Measurements from ENCODE around the gene ZBTB45. TPM values are rescaled to one million over a fixed set of nuclear protein-coding genes. Genes with fewer than 3 reads are reported as not detected.

Gene ZBTB45
- total and polyA plus RNA-seq, 3 donors from 2014 or later: 6.9 to 15.1 (median 14.0) TPM

- peaks cover 28% of the 10 kb centered on the region for H3K4me1 ChIP-seq
- H3K9me3 ChIP-seq: no peaks in the 10 kb centered on the region
- intact Hi-C loops (cut with DNase I; ENCODE audit: low total_unique reads): no loop called here
- no peak overlapping the region for H3K4me3 ChIP-seq
- TF ChIP-seq POLR2A (IDR thresholded peaks at IDR 0.05) (no peak), CTCF (IDR thresholded peaks at IDR 0.05) (no peak)
- H3K27me3 ChIP-seq: no peaks in the 10 kb centered on the region
- no peak overlapping the region for H3K27ac ChIP-seq
- WGBS, 2 donors: 12 to 45% methylated on average over 1 of the region's 1 CpG
- H3K36me3 ChIP-seq (ENCODE audit: low read depth, missing control alignments): peaks cover 4% of the 10 kb centered on the region
- DNase-seq: no peak
Observed at GRCh38 chr19:58551123-58551497, 31.5 kb upstream of the ZBTB45 start.

GRCh38 chr19:58550362-58551122 is 30.9 kb upstream of the ZBTB45 start:
- Histone ChIP-seq H3K9me3 (no peaks in the 10 kb centered on the region), H3K4me3 (no peak overlapping the region), H3K27me3 (no peaks in the 10 kb centered on the region), H3K27ac (no peak overlapping the region), H3K4me1 (peaks cover 28% of the 10 kb centered on the region), H3K36me3 (ENCODE audit: low read depth, missing control alignments) (peaks cover 4% of the 10 kb centered on the region)
- DNase-seq: no peak
- TF ChIP-seq POLR2A (IDR thresholded peaks at IDR 0.05) (no peak), CTCF (IDR thresholded peaks at IDR 0.05) (no peak)
- 84 to 86% methylated on average over 11 to 13 of the region's 13 CpGs for WGBS, 2 donors
- intact Hi-C loops (cut with DNase I; ENCODE audit: low total_unique reads): no loop called here

- Histone ChIP-seq H3K27me3 (no peaks in the 10 kb centered on the region), H3K36me3 (ENCODE audit: low read depth, missing control alignments) (peaks cover 4% of the 10 kb centered on the region), H3K27ac (no peak overlapping the region), H3K9me3 (no peaks in the 10 kb centered on the region), H3K4me3 (no peak overlapping the region), H3K4me1 (peaks cover 27% of the 10 kb centered on the region)
- TF ChIP-seq POLR2A (IDR thresholded peaks at IDR 0.05) (no peak), CTCF (IDR thresholded peaks at IDR 0.05) (no peak)
- WGBS, 2 donors: 86% methylated on average over 11 of the region's 11 CpGs; no CpG with 5 or more reads in 1 of the 2 donors
- DNase-seq: no peak
- intact Hi-C loops (cut with DNase I; ENCODE audit: low total_unique reads): no loop called here
Observed at GRCh38 chr19:58549664-58550361, 30.2 kb upstream of the ZBTB45 start.

- H3K36me3 ChIP-seq (ENCODE audit: low read depth, missing control alignments): peaks cover 4% of the 10 kb centered on the region
- intact Hi-C loops (cut with DNase I; ENCODE audit: low total_unique reads): no loop called here
- H3K9me3 ChIP-seq: no peaks in the 10 kb centered on the region
- H3K4me1 ChIP-seq: peaks cover 24% of the 10 kb centered on the region
- DNase-seq: no peak
- no peaks in the 10 kb centered on the region for H3K27me3 ChIP-seq
- TF ChIP-seq POLR2A (IDR thresholded peaks at IDR 0.05) (no peak), CTCF (IDR thresholded peaks at IDR 0.05) (no peak)
- no peak overlapping the region for H3K4me3 ChIP-seq
- WGBS, 2 donors: 84 to 86% methylated on average over 9 to 20 of the region's 20 CpGs
- H3K27ac ChIP-seq: no peak overlapping the region
Observed at GRCh38 chr19:58548859-58549663, 29.5 kb upstream of the ZBTB45 start.
